Fibroblast of lung (primary cell): ENCODE results near the gene FAM241B. TPM values are rescaled to one million over a fixed set of nuclear protein-coding genes. Genes with fewer than 3 reads are reported as not detected.

ENCODE experiments used
- DNase-seq, 2 donors: peaks; one replicate each; pipeline versions ENCODE4 v3.0.0 to v3.0.0-alpha.2; 2010; ENCODE audit warnings: low read depth in 2 of 2
- H2AFZ ChIP-seq: 2 replicates; pipeline ENCODE4 v1.5.1; 2012; ENCODE audit warnings: low read length, control low read depth, inconsistent platforms
- H3K27ac ChIP-seq: 2 replicates; pipeline ENCODE4 v1.5.1; 2011; ENCODE audit warnings: low read length, control low read depth; ENCODE audit not compliant: insufficient read depth
- H3K27me3 ChIP-seq: 2 replicates; pipeline ENCODE4 v1.5.1; 2011; ENCODE audit warnings: mild to moderate bottlenecking, low read length; ENCODE audit not compliant: control insufficient read depth, insufficient read depth
- H3K36me3 ChIP-seq: 2 replicates; pipeline ENCODE4 v1.5.1; 2011; ENCODE audit warnings: low read length; ENCODE audit not compliant: control insufficient read depth, insufficient read depth
- H3K4me1 ChIP-seq: 2 replicates; pipeline ENCODE4 v1.5.1; 2011; ENCODE audit warnings: low read length; ENCODE audit not compliant: control insufficient read depth, insufficient read depth; ENCODE audit errors: extremely low read depth
- H3K4me2 ChIP-seq: 2 replicates; pipeline ENCODE4 v1.5.1; 2011; ENCODE audit warnings: low read length, control low read depth; ENCODE audit not compliant: insufficient read depth; ENCODE audit errors: extremely low read depth
- H3K4me3 ChIP-seq, 4 experiments: fragments of 200-600 bp in 1 of 4; sonication (generic) in 1 of 4; replicated peaks in 1 of 4; 2 replicates each; pipeline ENCODE4 v1.5.1; 2011 to 2016; ENCODE audit warnings: low read length in 4 of 4, low read depth in 3 of 4, mild to moderate bottlenecking in 3 of 4, control low read depth in 2 of 4, inconsistent platforms in 1 of 4, mixed read lengths in 1 of 4; ENCODE audit not compliant: insufficient read depth in 1 of 4; ENCODE audit errors: control extremely low read depth in 1 of 4
- H3K79me2 ChIP-seq: 2 replicates; pipeline ENCODE4 v1.5.1; 2012; ENCODE audit warnings: mild to moderate bottlenecking, low read length, inconsistent platforms; ENCODE audit not compliant: control insufficient read depth, insufficient read depth
- H3K9ac ChIP-seq: 2 replicates; pipeline ENCODE4 v1.5.1; 2011; ENCODE audit warnings: mild to moderate bottlenecking, low read length, control low read depth; ENCODE audit not compliant: insufficient read depth
- H3K9me3 ChIP-seq: 2 replicates; pipeline ENCODE4 v1.5.1; 2012; ENCODE audit warnings: low read depth, low read length; ENCODE audit not compliant: control insufficient read depth, insufficient read depth
- H4K20me1 ChIP-seq: 2 replicates; pipeline ENCODE4 v1.5.1; 2011; ENCODE audit warnings: low read length; ENCODE audit not compliant: control insufficient read depth, insufficient read depth; ENCODE audit errors: extremely low read depth
- CTCF ChIP-seq, 2 donors: IDR thresholded peaks in 1 of 2; conservative IDR thresholded peaks in 1 of 2; 1 replicate in 1 of 2; 2 replicates in 1 of 2; pipeline ENCODE4 v1.5.1; 2011 to 2012; ENCODE audit warnings: low read length in 2 of 2, control low read depth in 1 of 2, inconsistent platforms in 1 of 2, low read depth in 1 of 2, mild to moderate bottlenecking in 1 of 2
- EZH2 ChIP-seq: IDR thresholded peaks from 2 replicates; pipeline ENCODE4 v1.5.1; 2012; ENCODE audit warnings: low read length, control low read depth, mild to moderate bottlenecking; ENCODE audit errors: missing control alignments
- polyA plus RNA-seq, 2 donors: library from polyadenylated mRNA; depleted of rRNA in 1 of 2; stranded (reverse) in 1 of 2; unstranded in 1 of 2; fragments of >200 nt; gene quantifications; 2 replicates each; pipeline ENCODE4 v1.2.1, GENCODE V29; 2011 to 2012; ENCODE audit warnings: missing spikeins in 1 of 2
- total RNA-seq: library from RNA; depleted of rRNA; stranded (reverse); fragments of >200 nt; gene quantifications from 2 replicates; pipeline ENCODE4 v1.2.1, GENCODE V29; 2014

FAM241B gene
- total and polyA plus RNA-seq, 2 donors (not counting 1 experiment from before 2014, with no cell fraction given) = 0.61 to 0.99 TPM

GRCh38 chr10:69609077-69609476 is 21.0 kb upstream of the FAM241B start:
- H3K36me3 ChIP-seq = no peaks in the 10 kb centered on the region
- no peaks in the 10 kb centered on the region for H3K4me1 ChIP-seq
- no peak overlapping the region for H3K27ac ChIP-seq
- H3K27me3 ChIP-seq = peaks cover 1% of the 10 kb centered on the region
- no peak overlapping the region for H3K9ac ChIP-seq
- no peak overlapping the region for H3K4me3 ChIP-seq
- H4K20me1 ChIP-seq = no peaks in the 10 kb centered on the region
- no peak for DNase-seq
- no peaks in the 10 kb centered on the region for H3K9me3 ChIP-seq
- TF ChIP-seq CTCF (conservative IDR thresholded peaks at IDR 0.05 in 1 of 2, IDR thresholded peaks at IDR 0.05 in 1 of 2; ENCODE audit: low read depth in 1 of 2, low read length in 2 of 2) (no peak), EZH2 (no peak)
- H3K79me2 ChIP-seq = no peaks in the 10 kb centered on the region
- H3K4me2 ChIP-seq = no peak overlapping the region
- H2AFZ ChIP-seq = no peak overlapping the region

GRCh38 chr10:69612760-69613159 is 17.3 kb upstream of the FAM241B start:
- no peak overlapping the region for H3K27ac ChIP-seq
- H3K4me2 ChIP-seq = no peak overlapping the region
- H3K9me3 ChIP-seq = no peaks in the 10 kb centered on the region
- H3K9ac ChIP-seq = no peak overlapping the region
- H4K20me1 ChIP-seq = no peaks in the 10 kb centered on the region
- H3K4me1 ChIP-seq = no peaks in the 10 kb centered on the region
- no peaks in the 10 kb centered on the region for H3K36me3 ChIP-seq
- no peak for DNase-seq
- H2AFZ ChIP-seq = no peak overlapping the region
- H3K27me3 ChIP-seq = peaks cover 13% of the 10 kb centered on the region
- H3K4me3 ChIP-seq = no peak overlapping the region
- TF ChIP-seq CTCF (conservative IDR thresholded peaks at IDR 0.05 in 1 of 2, IDR thresholded peaks at IDR 0.05 in 1 of 2; ENCODE audit: low read depth in 1 of 2, low read length in 2 of 2) (no peak), EZH2 (no peak)
- no peaks in the 10 kb centered on the region for H3K79me2 ChIP-seq

- H3K27ac ChIP-seq = no peak overlapping the region
- H2AFZ ChIP-seq = no peak overlapping the region
- TF ChIP-seq EZH2 (no peak), CTCF (conservative IDR thresholded peaks at IDR 0.05 in 1 of 2, IDR thresholded peaks at IDR 0.05 in 1 of 2; ENCODE audit: low read depth in 1 of 2, low read length in 2 of 2) (no peak)
Observed at GRCh38 chr10:69614130-69614529, 15.9 kb upstream of the FAM241B start.

More at GRCh38 chr10:69614130-69614529, 15.9 kb upstream of the FAM241B start:
- Histone ChIP-seq H3K4me2 (no peak overlapping the region), H3K36me3 (no peaks in the 10 kb centered on the region), H3K4me1 (no peaks in the 10 kb centered on the region), H4K20me1 (no peaks in the 10 kb centered on the region), H3K27me3 (peaks cover 17% of the 10 kb centered on the region), H3K4me3 (no peak overlapping the region), H3K9me3 (no peaks in the 10 kb centered on the region), H3K9ac (no peak overlapping the region), H3K79me2 (no peaks in the 10 kb centered on the region)
- no peak for DNase-seq
